ENCODE data around the gene PACSIN2.

The PACSIN2 gene

DNA sequence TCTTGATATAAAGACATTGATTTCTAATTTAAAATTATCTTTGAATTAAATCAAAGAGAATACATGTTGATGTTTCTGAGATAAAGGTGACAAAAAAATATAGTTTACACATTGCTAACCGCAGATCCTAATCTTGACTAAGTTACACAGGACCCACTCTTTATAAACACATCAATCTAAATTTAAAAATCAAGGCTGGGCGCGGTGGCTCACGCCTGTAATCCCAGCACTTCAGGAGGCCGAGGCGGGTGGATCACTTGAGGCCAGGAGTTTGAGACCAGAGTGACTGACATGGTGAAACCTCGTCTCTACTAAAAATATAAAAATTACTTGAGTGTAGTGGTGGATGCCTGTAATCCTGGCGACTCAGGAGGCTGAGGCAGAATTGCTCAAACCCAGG is 159.7 kb downstream of the PACSIN2 start:
- no peak for DNase-seq

DNA sequence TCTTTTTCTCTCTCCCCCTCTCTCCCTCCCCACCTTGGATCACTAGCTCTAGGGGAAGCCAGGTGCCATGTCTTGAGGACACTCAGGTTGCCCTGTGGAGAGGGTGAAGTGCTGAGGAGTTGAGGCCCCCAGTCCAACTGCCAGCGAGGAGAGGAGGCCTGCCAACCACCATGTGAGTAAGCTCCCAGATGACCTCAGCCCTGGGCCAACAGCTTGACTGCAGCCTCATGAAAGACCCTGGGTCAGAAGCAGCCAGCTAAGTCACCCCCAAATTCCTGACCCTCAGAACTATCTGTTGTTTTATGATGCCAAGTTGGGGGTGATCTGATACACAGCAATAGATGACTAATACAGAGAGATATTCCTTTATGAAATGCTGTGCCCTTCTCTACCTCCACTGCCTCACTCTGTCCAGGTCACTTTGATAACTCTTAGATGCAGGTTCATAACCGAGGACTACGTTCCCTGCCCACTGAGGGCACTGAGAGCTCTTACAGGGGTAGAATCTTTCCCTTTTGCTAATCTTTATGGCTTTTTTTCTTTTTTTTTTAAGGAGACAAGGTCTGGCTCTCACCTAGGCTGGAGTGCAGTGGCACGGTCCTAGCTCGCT is 165.9 kb downstream of the PACSIN2 start:
- no peak for DNase-seq

DNA sequence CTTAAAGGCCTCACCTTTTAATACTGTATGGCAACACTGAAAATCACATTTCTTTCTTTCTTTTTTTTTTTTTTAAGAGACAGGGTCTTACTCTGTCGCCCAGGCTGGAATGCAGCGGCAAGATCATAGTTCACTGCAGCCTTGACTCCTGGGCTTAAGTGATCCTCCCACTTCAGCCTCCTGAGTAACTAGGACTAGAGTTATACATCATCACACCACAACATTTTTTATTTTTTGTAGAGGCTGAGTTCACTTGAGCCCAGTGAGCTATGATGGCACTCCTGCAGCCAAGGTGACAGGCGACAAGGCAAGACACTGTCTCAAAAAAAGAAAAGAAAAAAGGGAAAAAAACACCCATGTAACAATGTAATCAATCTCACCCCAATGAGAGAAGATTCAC is 167.8 kb downstream of the PACSIN2 start:
- DNase-seq, result no peak

DNA sequence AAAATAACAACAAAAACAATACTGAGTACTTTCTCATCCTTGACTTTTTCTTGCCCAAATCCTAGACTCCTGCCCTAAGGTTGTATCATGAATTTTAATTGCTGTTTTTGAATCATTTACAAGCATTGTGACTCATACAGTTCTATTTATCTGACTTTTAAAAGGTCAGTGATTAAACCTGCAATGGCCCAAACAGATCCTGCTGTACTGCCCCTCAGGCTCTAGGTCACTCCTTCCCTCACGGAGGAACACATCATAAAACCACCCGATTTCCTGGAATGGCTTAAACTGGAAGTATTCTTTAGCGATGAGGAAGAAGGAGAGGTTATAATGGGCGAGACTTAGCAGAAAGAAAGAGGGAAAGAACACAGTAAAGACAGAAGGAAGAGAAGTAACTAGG is 170.2 kb downstream of the PACSIN2 start:
- no peak for DNase-seq

DNA sequence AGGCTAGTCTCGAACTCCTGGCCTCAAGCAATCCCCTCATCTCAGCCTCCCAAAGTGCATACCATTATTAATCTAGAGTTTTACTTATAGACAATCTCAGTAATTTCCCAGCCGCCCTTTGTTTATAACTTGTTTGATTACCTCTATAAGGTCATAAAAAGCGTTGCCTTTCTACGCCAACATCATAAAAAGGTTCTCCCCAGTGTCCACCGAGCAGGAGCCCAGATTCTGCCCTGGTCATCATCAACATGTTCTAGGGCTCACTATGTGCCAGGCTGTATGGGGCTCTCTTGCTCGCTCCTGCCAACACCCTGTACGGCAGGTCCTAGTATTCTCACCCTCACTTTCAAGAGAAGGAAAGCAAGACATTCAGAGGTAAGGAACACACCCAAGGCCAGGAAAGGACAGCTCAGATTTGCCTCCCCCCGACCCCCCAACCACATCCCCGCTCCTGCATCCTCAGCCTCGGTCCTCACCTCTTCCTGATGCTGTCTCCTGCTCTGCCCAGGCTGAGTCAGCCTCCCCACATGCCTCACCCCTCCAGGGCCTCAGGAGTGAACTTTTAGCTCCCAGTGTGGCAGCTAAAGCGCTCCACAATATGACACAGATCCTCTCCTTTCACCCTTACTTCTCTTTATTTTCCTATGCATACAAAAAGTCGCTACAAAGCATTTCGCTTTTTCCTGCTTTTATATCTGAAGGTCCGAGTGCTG is 172.1 kb downstream of the PACSIN2 start:
- DNase-seq, result no peak

DNA sequence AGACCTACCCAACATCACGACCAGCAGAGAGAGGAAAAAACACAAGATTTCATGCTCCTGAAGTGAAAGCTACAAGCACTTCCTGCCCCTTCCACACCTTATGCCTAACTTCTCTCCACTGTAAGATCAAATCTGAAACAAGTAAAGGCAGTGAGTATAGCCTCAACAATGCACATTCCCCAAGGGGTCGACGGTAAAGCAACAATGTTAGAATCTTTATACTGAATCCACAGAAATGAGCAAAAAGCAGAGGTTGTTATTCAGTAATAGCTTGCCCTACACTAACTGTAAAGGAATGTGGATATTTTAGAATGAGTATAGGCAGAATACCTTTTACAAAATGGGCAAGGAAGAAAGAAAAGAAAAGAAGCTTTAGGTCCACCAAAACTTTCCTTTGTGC is 173.5 kb downstream of the PACSIN2 start:
- no peak for DNase-seq

DNA sequence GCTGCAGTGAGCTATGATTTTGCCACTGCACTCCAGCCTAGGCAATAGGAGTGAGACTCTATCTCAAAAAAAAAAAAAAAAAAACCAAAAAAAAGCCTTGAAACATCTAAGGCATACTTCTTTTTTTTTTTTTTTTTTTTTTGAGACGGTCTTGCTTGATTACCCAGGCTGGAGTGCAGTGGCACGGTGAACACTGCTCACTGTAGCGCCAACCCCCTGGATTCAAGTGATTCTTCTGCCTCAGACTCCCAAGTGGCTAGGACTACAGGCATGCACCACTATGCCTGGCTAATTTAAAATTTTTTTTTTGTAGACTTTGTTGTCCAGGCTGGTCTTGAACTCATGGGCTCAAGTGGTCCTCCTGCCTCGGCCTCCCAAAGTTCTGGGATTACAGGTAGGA is 177.4 kb downstream of the PACSIN2 start:
- no peak for DNase-seq

DNA sequence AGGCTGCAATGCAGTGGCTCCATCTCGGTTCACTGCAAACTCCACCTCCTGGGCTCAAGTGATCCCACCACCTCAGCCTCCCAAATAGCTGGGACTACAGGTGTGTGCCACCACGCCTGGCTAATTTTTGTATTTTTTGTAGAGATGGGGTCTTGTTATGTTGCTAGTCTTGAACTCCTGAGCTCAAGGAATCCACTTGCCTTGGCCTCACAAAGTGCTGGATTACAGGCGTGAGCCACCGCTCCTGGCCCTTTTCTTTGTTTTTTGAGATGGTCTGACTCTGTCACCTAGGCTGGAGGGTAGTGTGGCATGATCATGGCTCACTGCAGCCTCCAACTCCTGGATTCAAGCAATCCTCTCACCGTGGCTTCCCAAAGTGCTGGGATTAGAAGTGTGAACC is 178.9 kb downstream of the PACSIN2 start:
- DNase-seq, result no peak

DNA sequence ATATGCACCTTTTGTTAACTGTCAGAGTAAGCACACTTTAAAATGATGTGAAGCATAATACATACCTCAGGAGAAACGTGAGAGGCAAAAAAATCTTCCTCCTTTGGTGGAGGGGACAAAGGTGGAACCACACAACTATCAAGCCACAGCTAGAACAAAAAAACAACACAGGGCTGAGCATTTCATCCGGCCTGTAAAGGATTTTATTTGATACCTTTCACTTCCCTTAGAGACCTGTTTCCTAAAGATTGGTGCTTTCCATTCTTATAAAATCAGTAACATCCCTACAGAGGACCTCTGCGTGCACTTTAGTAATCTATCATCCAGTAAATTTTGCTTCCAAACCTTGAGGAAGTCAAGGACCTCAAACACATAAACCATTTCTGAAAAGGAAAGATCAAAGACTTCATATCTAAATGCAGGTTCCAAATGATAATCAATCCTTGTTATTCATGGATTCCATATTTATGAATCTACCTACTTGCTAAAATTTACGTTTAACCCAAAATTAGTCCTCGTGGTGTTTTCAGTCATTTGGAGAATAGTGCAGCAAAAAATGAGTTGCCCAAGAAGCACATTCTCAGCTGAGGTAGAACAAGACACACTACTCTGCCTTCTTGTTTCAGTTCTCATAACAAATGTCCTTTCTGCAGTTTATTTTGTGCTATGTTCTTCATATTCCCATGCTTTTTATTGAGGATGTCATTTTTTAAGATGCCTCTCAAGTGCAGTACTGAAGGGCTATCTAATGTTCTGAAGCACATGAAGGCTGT is 180.6 kb downstream of the PACSIN2 start:
- no peak for DNase-seq

DNA sequence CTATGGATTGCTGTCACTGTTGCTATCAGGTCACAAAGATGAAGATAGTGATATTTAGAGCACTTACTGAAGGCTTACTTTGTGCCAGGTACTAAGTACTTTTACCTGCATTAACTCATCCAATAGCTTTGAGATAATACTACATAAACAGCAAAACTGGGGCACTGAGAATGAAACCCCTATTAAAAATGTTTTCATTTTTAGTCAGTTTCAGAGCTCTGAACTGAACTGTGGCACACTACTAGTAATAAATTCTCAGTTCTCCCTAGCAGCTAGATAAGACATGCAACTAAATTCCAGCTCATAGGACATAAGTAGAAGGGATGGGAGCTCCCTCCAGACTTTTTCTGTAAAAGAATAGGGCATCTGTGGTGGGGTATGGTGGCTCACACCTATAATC is 181.8 kb downstream of the PACSIN2 start:
- DNase-seq, result no peak

DNA sequence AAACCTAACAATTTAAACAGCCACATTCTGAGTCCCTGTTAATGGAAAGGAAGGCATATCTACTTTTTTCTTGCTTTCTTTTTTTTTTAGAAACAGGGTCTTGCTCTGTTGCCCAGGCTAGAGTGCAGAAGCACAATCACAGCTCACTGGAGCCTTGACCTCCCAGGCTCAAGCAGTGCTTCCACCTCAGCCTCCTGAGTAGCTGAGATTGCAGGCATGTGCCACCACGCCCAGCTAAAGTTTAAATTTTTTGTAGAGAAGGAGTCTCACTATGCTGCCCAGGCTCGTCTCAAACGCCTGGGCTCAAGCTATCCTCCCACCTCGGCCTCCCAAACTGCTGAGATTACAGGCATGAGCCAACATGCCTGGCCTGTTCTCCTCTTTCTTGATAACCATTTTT is 183.2 kb downstream of the PACSIN2 start:
- no peak for DNase-seq

DNA sequence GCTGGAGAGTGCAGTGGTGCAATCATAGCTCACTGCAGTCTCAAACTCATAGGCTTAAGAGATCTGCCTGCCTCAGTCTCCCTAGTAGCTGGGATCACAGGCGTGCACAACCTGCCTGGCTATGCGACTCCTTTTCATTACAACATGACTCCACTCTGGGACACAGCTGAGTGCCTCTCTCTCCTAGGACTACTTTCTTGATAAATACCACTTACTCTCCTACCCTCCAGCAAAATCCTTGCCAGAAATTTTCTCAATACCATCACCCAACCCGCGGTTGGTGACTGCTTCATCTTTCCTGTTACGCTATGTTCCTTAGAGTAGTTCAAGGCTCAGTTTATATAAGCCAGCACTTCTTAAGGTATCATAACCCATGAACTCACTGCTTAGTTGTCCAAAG is 184.8 kb downstream of the PACSIN2 start:
- no peak for DNase-seq

DNA sequence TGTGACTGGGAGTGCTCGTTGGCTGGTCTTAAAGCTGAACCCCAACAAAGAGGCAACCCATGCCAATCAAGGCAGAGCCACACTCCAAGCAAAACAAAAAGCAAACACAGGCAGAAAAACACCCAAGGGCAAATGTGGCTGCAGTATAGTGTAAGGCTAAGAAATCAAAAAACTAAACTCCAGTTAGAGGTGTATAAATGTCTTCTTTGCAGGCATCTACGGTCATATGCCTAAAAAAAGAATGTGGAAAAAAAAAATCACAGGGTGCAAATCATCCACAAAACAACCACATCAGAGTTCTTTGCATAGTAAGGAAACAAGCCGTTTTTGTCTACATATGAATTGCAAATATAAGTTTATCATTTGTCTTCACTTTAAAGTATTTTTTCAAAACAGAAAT is 185.6 kb downstream of the PACSIN2 start:
- no peak for DNase-seq

DNA sequence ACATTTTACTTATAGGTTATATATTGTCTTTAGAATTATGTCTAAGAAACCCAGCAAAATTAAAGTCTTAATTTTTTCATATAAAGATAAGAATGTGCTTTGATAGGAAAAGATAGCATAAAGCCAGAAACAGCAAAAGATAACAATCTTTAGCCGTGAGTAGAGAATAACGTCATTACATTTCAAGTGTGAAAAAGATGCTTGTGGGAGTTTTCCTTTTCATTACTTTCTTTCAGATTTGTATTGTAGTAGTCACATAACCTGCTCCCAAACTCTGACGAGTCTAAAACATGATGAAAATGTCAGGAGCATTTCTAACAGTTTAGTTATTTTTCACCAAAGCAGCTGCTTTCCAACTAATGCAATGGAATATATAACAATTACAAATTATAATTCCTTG is 189.2 kb downstream of the PACSIN2 start:
- no peak for DNase-seq

DNA sequence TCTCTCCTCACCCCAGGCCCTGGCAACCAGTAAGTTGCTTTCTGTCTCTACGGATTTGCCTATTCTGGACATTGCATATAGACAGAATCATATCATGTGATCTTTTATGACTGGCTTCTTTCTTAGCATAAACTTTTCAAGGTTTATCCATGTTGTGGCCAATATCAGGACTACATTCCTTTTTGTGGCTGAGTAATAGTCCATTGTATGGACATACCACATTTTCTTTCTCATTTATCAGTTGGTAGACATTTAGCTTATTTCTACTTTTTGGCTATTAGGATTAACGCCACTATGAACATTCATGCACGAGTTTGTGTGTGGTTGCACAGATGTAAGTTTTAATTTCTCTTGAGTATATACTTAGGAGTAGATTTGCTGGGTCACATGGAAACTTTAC is 193.6 kb downstream of the PACSIN2 start:
- no peak for DNase-seq

DNA sequence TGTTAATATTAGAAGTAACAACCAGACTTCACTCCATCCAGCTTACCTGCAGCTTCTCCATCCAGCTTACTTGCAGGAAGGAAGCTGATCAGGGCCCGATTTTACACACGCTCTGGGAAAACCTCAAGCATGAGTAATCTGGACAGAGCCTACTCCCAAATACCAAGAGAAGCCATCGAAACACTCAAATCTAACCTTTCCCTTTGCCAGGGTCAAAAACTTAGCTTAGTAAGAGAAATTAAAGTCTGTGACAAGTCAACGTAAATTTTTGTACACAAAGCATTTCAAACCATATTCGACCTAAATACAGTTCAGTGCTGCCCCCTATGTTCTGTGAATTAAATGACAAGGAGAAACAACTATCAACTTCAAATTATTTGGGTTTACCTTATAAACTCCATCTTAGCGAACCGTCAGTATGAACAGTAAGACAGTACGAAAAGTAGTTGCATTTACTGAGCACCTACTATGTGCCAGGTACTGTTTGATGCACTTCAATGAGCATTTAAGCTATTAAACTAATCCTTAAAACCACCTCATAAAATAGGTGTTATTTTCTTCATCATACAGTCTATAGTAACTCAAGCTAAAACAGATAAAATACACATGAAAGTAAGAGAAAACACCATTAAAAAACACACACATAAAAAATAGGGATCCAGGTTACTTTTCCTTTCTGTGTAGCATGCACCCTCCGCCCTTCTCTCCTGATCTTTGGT is 194.7 kb downstream of the PACSIN2 start:
- no peak for DNase-seq

Data from activated CD4-positive, alpha-beta T cell treated with anti-CD3 and anti-CD28 coated beads for 1 hour (primary cell).